ENCODE results near the gene RNF32. TPM values are rescaled to one million over a fixed set of nuclear protein-coding genes. Genes with fewer than 3 reads are reported as not detected.

RNF32 gene
- total RNA-seq, 4 donors from 2014 or later: 1.1 to 3.0 (median 2.0) TPM

DNA sequence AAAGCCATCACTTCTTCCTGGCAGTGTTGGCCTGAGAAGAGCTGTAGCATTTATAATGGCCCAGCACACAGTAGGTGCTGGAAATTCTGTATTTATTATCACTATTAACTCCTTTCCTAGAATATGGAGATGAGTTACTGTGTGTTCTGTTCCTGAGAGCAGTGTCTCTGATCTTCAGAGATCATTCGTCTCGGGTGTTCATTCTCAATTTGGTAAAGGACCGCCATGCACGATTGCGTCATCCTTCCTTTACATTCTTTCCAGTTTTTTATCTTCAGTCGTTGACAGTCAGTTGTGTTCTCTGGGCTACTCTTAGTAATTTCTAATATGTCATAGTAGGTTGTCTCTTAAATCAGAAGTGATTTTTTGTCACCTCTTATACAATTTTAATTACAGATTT is 18.6 kb downstream of the RNF32 start:
- 91 to 95% methylated on average over 6 of the region's 6 CpGs for WGBS, 2 donors (ENCODE audit: low coverage in 1 of 2)
- no peak for DNase-seq
- H3K27me3 ChIP-seq: peaks cover 7% of the 10 kb centered on the region
- H3K4me1 ChIP-seq: no peaks in the 10 kb centered on the region
- no peak overlapping the region for H3K27ac ChIP-seq
- no peaks in the 10 kb centered on the region for H3K36me3 ChIP-seq
- in situ Hi-C loops (cut with MboI; ENCODE audit: low pct_ligation_motif_present in 1 of 4, low pct_unique_long_range_greater_than_20kb in 1 of 4, low sequenced_read_pairs in 3 of 4) (no loop called here), intact Hi-C loops (cut with DNase I; ENCODE audit: low total_unique reads) (no loop called here)
- H3K9me3 ChIP-seq: no peaks in the 10 kb centered on the region
- no peak overlapping the region for H3K4me3 ChIP-seq
- TF ChIP-seq POLR2A (IDR thresholded peaks at IDR 0.05): no peak
- no peak for TF ChIP-seq POLR2AphosphoS5 (IDR thresholded peaks at IDR 0.05)
- TF ChIP-seq, protein P1, sequence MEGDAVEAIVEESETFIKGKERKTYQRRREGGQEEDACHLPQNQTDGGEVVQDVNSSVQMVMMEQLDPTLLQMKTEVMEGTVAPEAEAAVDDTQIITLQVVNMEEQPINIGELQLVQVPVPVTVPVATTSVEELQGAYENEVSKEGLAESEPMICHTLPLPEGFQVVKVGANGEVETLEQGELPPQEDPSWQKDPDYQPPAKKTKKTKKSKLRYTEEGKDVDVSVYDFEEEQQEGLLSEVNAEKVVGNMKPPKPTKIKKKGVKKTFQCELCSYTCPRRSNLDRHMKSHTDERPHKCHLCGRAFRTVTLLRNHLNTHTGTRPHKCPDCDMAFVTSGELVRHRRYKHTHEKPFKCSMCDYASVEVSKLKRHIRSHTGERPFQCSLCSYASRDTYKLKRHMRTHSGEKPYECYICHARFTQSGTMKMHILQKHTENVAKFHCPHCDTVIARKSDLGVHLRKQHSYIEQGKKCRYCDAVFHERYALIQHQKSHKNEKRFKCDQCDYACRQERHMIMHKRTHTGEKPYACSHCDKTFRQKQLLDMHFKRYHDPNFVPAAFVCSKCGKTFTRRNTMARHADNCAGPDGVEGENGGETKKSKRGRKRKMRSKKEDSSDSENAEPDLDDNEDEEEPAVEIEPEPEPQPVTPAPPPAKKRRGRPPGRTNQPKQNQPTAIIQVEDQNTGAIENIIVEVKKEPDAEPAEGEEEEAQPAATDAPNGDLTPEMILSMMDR (IDR thresholded peaks at IDR 0.05): no peak
- no peak for TF ChIP-seq EP300 (IDR thresholded peaks at IDR 0.05; ENCODE audit: low read depth)

DNA sequence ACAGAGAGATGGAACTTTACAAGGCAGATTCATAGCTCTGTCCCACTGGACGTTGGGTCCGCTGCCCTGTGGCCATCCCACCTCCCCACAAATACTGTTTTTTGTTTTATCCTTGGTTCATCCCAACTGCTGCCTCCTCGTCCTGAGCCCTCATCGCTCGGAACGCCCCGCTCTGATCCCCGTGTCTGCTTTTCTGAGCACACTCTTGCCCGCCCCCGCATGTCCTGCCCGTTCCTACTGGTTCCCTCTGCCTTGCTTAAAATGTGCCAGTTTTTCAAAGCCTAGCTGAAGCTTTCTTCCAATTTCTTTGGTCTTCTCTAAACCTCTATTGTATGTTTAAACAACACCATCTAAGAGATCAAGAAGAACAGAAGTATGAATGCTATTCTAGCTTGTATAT is 19.4 kb downstream of the RNF32 start:
- H3K4me1 ChIP-seq: no peaks in the 10 kb centered on the region

DNA sequence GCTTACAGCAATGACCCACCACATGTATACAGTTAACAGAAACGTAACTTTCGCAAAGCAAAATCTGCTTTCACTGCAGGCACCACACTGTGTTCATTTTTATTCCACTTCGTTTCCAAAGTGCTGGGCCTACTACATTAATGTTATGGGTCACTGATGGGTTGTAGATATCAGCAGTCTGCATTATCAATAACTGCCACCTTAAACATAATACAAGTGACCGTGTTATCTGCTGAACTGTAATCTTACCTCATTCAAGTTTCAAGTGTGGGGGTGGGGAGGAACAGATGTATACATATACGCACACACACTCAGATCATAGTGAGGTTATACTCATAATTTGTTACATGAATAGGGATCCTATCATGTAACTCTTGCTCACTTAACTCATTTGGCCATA is 21.1 kb downstream of the RNF32 start:
- no peaks in the 10 kb centered on the region for H3K4me1 ChIP-seq
- no peak for TF ChIP-seq POLR2AphosphoS5 (IDR thresholded peaks at IDR 0.05)
- no peak for TF ChIP-seq POLR2A (IDR thresholded peaks at IDR 0.05)
- TF ChIP-seq, protein P1 (IDR thresholded peaks at IDR 0.05): no peak
- no peak overlapping the region for H3K27ac ChIP-seq
- peaks cover 4% of the 10 kb centered on the region for H3K27me3 ChIP-seq
- in situ Hi-C loops (cut with MboI; ENCODE audit: low pct_ligation_motif_present in 1 of 4, low pct_unique_long_range_greater_than_20kb in 1 of 4, low sequenced_read_pairs in 3 of 4): no loop called here
- WGBS, 2 donors (ENCODE audit: low coverage in 1 of 2): 89 to 91% methylated on average over 4 to 5 of the region's 5 CpGs
- H3K36me3 ChIP-seq: no peaks in the 10 kb centered on the region
- DNase-seq: no peak
- no peak overlapping the region for H3K4me3 ChIP-seq
- intact Hi-C loops (cut with DNase I; ENCODE audit: low total_unique reads): no loop called here
- H3K9me3 ChIP-seq: no peaks in the 10 kb centered on the region

More for the DNA sequence above, 19.4 kb downstream of the RNF32 start:
- in situ Hi-C loops (cut with MboI; ENCODE audit: low pct_ligation_motif_present in 1 of 4, low pct_unique_long_range_greater_than_20kb in 1 of 4, low sequenced_read_pairs in 3 of 4): no loop called here
- DNase-seq: no peak
- Histone ChIP-seq H3K27me3 (peaks cover 7% of the 10 kb centered on the region), H3K27ac (no peak overlapping the region), H3K4me3 (no peak overlapping the region), H3K36me3 (no peaks in the 10 kb centered on the region), H3K9me3 (no peaks in the 10 kb centered on the region)
- intact Hi-C loops (cut with DNase I; ENCODE audit: low total_unique reads): no loop called here
- WGBS, 2 donors (ENCODE audit: low coverage in 1 of 2): 80 to 82% methylated on average over 5 to 11 of the region's 11 CpGs
- TF ChIP-seq, protein P1 (IDR thresholded peaks at IDR 0.05): no peak
- TF ChIP-seq EP300 (IDR thresholded peaks at IDR 0.05; ENCODE audit: low read depth) (no peak), POLR2A (IDR thresholded peaks at IDR 0.05) (no peak), POLR2AphosphoS5 (IDR thresholded peaks at IDR 0.05) (no peak)

DNA sequence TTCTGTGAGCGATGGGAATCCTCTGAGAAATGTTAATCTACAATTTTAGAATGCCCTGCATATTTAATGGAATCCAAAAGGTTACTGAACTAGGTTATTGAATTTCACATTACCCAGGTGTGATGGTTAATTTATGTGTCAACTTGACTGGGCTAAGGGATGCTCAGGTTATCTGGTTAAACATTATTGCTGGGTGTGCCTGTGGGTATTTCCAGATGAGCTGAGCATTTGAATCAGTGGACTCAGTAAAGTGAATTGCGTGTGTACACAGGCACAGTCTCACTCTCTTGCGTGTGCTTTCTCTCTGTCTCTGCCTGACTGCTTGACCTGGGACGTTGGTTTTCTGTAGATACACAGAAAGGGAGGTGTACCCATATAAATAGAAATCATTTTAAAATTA is 21.7 kb downstream of the RNF32 start:
- intact Hi-C loops (cut with DNase I; ENCODE audit: low total_unique reads): no loop called here
- no peak for DNase-seq
- no peaks in the 10 kb centered on the region for H3K27me3 ChIP-seq
- peaks cover 0 to 6% (median under 1%) of the 10 kb centered on the region in 4 donors for H3K4me1 ChIP-seq
- H3K36me3 ChIP-seq: no peaks in the 10 kb centered on the region
- H3K4me3 ChIP-seq: no peak overlapping the region
- TF ChIP-seq POLR2AphosphoS5 (IDR thresholded peaks at IDR 0.05) (no peak), POLR2A (IDR thresholded peaks at IDR 0.05) (no peak), EP300 (IDR thresholded peaks at IDR 0.05; ENCODE audit: low read depth) (no peak)
- TF ChIP-seq, protein P1 (IDR thresholded peaks at IDR 0.05): no peak
- in situ Hi-C loops (cut with MboI; ENCODE audit: low pct_ligation_motif_present in 1 of 4, low pct_unique_long_range_greater_than_20kb in 1 of 4, low sequenced_read_pairs in 3 of 4): no loop called here
- H3K27ac ChIP-seq: no peak overlapping the region
- WGBS, 2 donors (ENCODE audit: low coverage in 1 of 2): 30 to 61% methylated on average over 4 of the region's 4 CpGs
- no peaks in the 10 kb centered on the region for H3K9me3 ChIP-seq
